Liver (tissue), 9 donors: ENCODE data around the gene ELOVL3. TPM values are rescaled to one million over a fixed set of nuclear protein-coding genes. Genes with fewer than 3 reads are reported as not detected.
"Not testable (repeated sequence)": the region's sequence is repeated elsewhere in the genome, so short reads cannot be mapped to it uniquely, and the experiment has no call there.

Experiments used
- DNase-seq: peaks from one replicate; pipeline ENCODE4 v3.0.0-alpha.2; 2017; ENCODE audit warnings: low spot score
- H3K27ac ChIP-seq, 2 donors: one replicate each; pipeline ENCODE4 v1.7.0; 2013; ENCODE audit warnings: inconsistent platforms in 2 of 2, low read length in 2 of 2, control low read depth in 1 of 2, low read depth in 1 of 2, mild to moderate bottlenecking in 1 of 2
- H3K27me3 ChIP-seq, 4 donors: one replicate each; pipeline versions ENCODE4 v1.6.1 to v1.7.0; 2013; ENCODE audit warnings: low read length in 3 of 4, inconsistent platforms in 1 of 4, mild to moderate bottlenecking in 1 of 4, moderate library complexity in 1 of 4; ENCODE audit not compliant: control insufficient read depth in 4 of 4, insufficient read depth in 4 of 4
- H3K36me3 ChIP-seq, 4 donors: one replicate each; pipeline versions ENCODE4 v1.6.1 to v1.7.0; 2013; ENCODE audit warnings: low read length in 3 of 4, mild to moderate bottlenecking in 3 of 4, low read depth in 1 of 4, moderate library complexity in 1 of 4; ENCODE audit not compliant: control insufficient read depth in 4 of 4, insufficient read depth in 3 of 4
- H3K4me1 ChIP-seq, 4 donors: one replicate each; pipeline versions ENCODE4 v1.6.1 to v1.7.0; 2013; ENCODE audit warnings: low read length in 3 of 4, mild to moderate bottlenecking in 3 of 4, moderate library complexity in 1 of 4; ENCODE audit not compliant: control insufficient read depth in 4 of 4, insufficient read depth in 4 of 4
- H3K4me3 ChIP-seq, 3 donors: one replicate each; pipeline versions ENCODE4 v1.6.1 to v1.7.0; 2013; ENCODE audit warnings: low read length in 3 of 3, control low read depth in 1 of 3, low read depth in 1 of 3, mild to moderate bottlenecking in 1 of 3
- H3K9ac ChIP-seq, 2 donors: one replicate each; pipeline ENCODE4 v1.7.0; 2013; ENCODE audit warnings: low read length in 2 of 2, mild to moderate bottlenecking in 2 of 2, moderate library complexity in 2 of 2, control low read depth in 1 of 2, low read depth in 1 of 2
- H3K9me3 ChIP-seq, 4 donors: one replicate each; pipeline versions ENCODE4 v1.6.1 to v1.7.0; 2013; ENCODE audit warnings: low read length in 3 of 4; ENCODE audit not compliant: control insufficient read depth in 4 of 4
- EGR1 ChIP-seq, 2 donors: IDR thresholded peaks; 2 replicates each; pipeline ENCODE4 v1.6.1; 2016 to 2018; ENCODE audit warnings: antibody characterized with exemption in 2 of 2, low read depth in 2 of 2
- FOXA1 ChIP-seq: IDR thresholded peaks from 2 replicates; pipeline ENCODE4 v1.6.1; 2016; ENCODE audit warnings: antibody characterized with exemption
- FOXA2 ChIP-seq: IDR thresholded peaks from 2 replicates; pipeline ENCODE4 v1.6.1; 2016; ENCODE audit warnings: antibody characterized with exemption
- GABPA ChIP-seq, 2 donors: IDR thresholded peaks in 1 of 2; conservative IDR thresholded peaks in 1 of 2; 2 replicates each; pipeline ENCODE4 v1.6.1; 2016; ENCODE audit warnings: antibody characterized with exemption in 2 of 2, mild to moderate bottlenecking in 1 of 2, moderate library complexity in 1 of 2
- HNF4A ChIP-seq, 2 donors: conservative IDR thresholded peaks; 2 replicates each; pipeline ENCODE4 v1.6.1; 2016; ENCODE audit warnings: antibody characterized with exemption in 2 of 2, mild to moderate bottlenecking in 2 of 2
- HNF4G ChIP-seq: IDR thresholded peaks from 2 replicates; pipeline ENCODE4 v1.6.1; 2016; ENCODE audit warnings: antibody characterized with exemption
- JUND ChIP-seq, 2 donors: IDR thresholded peaks; 2 replicates each; pipeline ENCODE4 v1.6.1; 2016; ENCODE audit warnings: antibody characterized with exemption in 2 of 2
- NR2F2 ChIP-seq: IDR thresholded peaks from 2 replicates; pipeline ENCODE4 v1.6.1; 2016; ENCODE audit warnings: antibody characterized with exemption
- RAD21 ChIP-seq, 2 donors: IDR thresholded peaks; 2 replicates each; pipeline ENCODE4 v1.6.1; 2016; ENCODE audit warnings: antibody characterized with exemption in 2 of 2, mild to moderate bottlenecking in 2 of 2
- RXRA ChIP-seq, 2 donors: IDR thresholded peaks; 2 replicates each; pipeline ENCODE4 v1.6.1; 2017 to 2018; ENCODE audit warnings: antibody characterized with exemption in 2 of 2, mild to moderate bottlenecking in 1 of 2
- SP1 ChIP-seq: IDR thresholded peaks from 2 replicates; pipeline ENCODE4 v1.6.1; 2018; ENCODE audit warnings: antibody characterized with exemption, mild to moderate bottlenecking
- TAF1 ChIP-seq: conservative IDR thresholded peaks from 2 replicates; pipeline ENCODE4 v1.6.1; 2016; ENCODE audit warnings: antibody characterized with exemption, mild to moderate bottlenecking
- YY1 ChIP-seq: IDR thresholded peaks from 2 replicates; pipeline ENCODE4 v1.6.1; 2016; ENCODE audit warnings: antibody characterized with exemption, mild to moderate bottlenecking
- WGBS: extraction: QIAGEN DNeasy Blood & Tissue Kit; methylation state at CpG from one replicate; pipeline ENCODE4 v1.1.7; 2013; 5-methylcytosine and 5-hydroxymethylcytosine counted together
- polyA plus RNA-seq, 2 donors: library from polyadenylated mRNA; stranded (reverse) in 1 of 2; unstranded in 1 of 2; fragments of 200-250 nt in 1 of 2; fragments of >200 nt in 1 of 2; fragmentation: Nextera tagmentation in 1 of 2; extraction: Ambion mirVana in 1 of 2; gene quantifications; one replicate each; pipeline versions ENCODE4 v1.2.1 to v1.2.3, GENCODE V29; 2013 to 2015
- total RNA-seq, 2 donors: library from RNA; depleted of rRNA; stranded (reverse); fragments of >200 nt; gene quantifications; one replicate each; pipeline ENCODE4 v1.2.3, GENCODE V29; 2014
- TF ChIP-seq, protein P1 (sequence below): IDR thresholded peaks from 2 replicates; pipeline ENCODE4 v1.6.1; 2016; ENCODE audit warnings: antibody characterized with exemption, mild to moderate bottlenecking
- TF ChIP-seq, protein P2 (sequence below): IDR thresholded peaks from 2 replicates; pipeline ENCODE4 v1.6.1; 2016; ENCODE audit warnings: antibody characterized with exemption
- TF ChIP-seq, protein P3 (sequence below): fragments of 150-350 bp; IDR thresholded peaks from 2 replicates; pipeline ENCODE4 v1.5.1; 2017; ENCODE audit warnings: improper control_type of control experiment, low read depth, low read length; ENCODE audit not compliant: missing input control
- TF ChIP-seq, protein P4 (sequence below): IDR thresholded peaks from 2 replicates; pipeline ENCODE4 v1.6.1; 2016; ENCODE audit warnings: antibody characterized with exemption
- TF ChIP-seq, protein P5 (sequence below): IDR thresholded peaks from 2 replicates; pipeline ENCODE4 v1.6.1; 2016; ENCODE audit warnings: antibody characterized with exemption
- donor health status: healthy.
- donor health status: healthy.
- donor health status: healthy.
- donor health status: healthy.
- donor health status: healthy.

Gene ELOVL3
- total and polyA plus RNA-seq, 4 donors: 0.42 TPM; not detected in 3

DNA sequence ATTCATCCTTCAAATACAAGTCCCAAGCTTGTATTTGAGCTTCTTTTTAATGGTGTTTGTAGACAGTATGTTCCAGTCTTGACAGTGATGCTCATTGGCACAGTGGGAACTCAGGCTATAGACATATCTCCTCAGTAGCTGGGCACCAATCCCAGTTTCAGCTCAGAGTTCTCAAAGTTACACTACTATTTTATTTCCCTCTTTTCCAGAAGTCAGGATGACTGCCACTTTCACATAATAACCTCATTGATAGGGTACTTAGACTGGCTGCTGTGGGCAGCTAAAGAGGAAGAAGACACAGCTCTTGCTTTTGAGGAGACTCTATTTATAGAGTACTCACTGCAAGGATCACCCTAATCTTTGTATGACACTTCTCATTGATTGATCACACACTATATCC lies 21.6 kb downstream of the ELOVL3 start:
- no peaks in the 10 kb centered on the region for H3K9me3 ChIP-seq
- DNase-seq: no peak
- TF ChIP-seq YY1: no peak
- TF ChIP-seq RAD21 (IDR thresholded peaks at IDR 0.05): no peak
- TF ChIP-seq, protein P1, sequence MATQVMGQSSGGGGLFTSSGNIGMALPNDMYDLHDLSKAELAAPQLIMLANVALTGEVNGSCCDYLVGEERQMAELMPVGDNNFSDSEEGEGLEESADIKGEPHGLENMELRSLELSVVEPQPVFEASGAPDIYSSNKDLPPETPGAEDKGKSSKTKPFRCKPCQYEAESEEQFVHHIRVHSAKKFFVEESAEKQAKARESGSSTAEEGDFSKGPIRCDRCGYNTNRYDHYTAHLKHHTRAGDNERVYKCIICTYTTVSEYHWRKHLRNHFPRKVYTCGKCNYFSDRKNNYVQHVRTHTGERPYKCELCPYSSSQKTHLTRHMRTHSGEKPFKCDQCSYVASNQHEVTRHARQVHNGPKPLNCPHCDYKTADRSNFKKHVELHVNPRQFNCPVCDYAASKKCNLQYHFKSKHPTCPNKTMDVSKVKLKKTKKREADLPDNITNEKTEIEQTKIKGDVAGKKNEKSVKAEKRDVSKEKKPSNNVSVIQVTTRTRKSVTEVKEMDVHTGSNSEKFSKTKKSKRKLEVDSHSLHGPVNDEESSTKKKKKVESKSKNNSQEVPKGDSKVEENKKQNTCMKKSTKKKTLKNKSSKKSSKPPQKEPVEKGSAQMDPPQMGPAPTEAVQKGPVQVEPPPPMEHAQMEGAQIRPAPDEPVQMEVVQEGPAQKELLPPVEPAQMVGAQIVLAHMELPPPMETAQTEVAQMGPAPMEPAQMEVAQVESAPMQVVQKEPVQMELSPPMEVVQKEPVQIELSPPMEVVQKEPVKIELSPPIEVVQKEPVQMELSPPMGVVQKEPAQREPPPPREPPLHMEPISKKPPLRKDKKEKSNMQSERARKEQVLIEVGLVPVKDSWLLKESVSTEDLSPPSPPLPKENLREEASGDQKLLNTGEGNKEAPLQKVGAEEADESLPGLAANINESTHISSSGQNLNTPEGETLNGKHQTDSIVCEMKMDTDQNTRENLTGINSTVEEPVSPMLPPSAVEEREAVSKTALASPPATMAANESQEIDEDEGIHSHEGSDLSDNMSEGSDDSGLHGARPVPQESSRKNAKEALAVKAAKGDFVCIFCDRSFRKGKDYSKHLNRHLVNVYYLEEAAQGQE: no peak
- TF ChIP-seq TAF1: no peak
- TF ChIP-seq JUND (IDR thresholded peaks at IDR 0.05): no peak
- no peak for TF ChIP-seq SP1
- TF ChIP-seq, protein P2, sequence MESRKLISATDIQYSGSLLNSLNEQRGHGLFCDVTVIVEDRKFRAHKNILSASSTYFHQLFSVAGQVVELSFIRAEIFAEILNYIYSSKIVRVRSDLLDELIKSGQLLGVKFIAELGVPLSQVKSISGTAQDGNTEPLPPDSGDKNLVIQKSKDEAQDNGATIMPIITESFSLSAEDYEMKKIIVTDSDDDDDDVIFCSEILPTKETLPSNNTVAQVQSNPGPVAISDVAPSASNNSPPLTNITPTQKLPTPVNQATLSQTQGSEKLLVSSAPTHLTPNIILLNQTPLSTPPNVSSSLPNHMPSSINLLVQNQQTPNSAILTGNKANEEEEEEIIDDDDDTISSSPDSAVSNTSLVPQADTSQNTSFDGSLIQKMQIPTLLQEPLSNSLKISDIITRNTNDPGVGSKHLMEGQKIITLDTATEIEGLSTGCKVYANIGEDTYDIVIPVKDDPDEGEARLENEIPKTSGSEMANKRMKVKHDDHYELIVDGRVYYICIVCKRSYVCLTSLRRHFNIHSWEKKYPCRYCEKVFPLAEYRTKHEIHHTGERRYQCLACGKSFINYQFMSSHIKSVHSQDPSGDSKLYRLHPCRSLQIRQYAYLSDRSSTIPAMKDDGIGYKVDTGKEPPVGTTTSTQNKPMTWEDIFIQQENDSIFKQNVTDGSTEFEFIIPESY: no peak
- TF ChIP-seq FOXA2: no peak
- no peak for TF ChIP-seq FOXA1
- TF ChIP-seq, protein P3, sequence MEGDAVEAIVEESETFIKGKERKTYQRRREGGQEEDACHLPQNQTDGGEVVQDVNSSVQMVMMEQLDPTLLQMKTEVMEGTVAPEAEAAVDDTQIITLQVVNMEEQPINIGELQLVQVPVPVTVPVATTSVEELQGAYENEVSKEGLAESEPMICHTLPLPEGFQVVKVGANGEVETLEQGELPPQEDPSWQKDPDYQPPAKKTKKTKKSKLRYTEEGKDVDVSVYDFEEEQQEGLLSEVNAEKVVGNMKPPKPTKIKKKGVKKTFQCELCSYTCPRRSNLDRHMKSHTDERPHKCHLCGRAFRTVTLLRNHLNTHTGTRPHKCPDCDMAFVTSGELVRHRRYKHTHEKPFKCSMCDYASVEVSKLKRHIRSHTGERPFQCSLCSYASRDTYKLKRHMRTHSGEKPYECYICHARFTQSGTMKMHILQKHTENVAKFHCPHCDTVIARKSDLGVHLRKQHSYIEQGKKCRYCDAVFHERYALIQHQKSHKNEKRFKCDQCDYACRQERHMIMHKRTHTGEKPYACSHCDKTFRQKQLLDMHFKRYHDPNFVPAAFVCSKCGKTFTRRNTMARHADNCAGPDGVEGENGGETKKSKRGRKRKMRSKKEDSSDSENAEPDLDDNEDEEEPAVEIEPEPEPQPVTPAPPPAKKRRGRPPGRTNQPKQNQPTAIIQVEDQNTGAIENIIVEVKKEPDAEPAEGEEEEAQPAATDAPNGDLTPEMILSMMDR: no peak
- no peak for TF ChIP-seq HNF4G
- TF ChIP-seq, protein P4, sequence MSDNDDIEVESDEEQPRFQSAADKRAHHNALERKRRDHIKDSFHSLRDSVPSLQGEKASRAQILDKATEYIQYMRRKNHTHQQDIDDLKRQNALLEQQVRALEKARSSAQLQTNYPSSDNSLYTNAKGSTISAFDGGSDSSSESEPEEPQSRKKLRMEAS: no peak
- no peak for TF ChIP-seq HNF4A (conservative IDR thresholded peaks at IDR 0.05)
- TF ChIP-seq, protein P5, sequence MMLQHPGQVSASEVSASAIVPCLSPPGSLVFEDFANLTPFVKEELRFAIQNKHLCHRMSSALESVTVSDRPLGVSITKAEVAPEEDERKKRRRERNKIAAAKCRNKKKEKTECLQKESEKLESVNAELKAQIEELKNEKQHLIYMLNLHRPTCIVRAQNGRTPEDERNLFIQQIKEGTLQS: no peak
- no peak for TF ChIP-seq NR2F2
- TF ChIP-seq RXRA (IDR thresholded peaks at IDR 0.05): no peak
- no peak for TF ChIP-seq GABPA (IDR thresholded peaks at IDR 0.05 in 1 of 2, conservative IDR thresholded peaks at IDR 0.05 in 1 of 2)
- TF ChIP-seq EGR1 (IDR thresholded peaks at IDR 0.05; ENCODE audit: low read depth in 2 of 2): no peak
- peaks cover 0 to 2% (median 0%) of the 10 kb centered on the region in 4 donors for H3K36me3 ChIP-seq
- peaks cover 4 to 32% (median 30%) of the 10 kb centered on the region in 4 donors for H3K4me1 ChIP-seq
- H3K4me3 ChIP-seq: no peak overlapping the region
- no peak overlapping the region for H3K9ac ChIP-seq
- no peak overlapping the region for H3K27ac ChIP-seq
- no peaks in the 10 kb centered on the region for H3K27me3 ChIP-seq

DNA sequence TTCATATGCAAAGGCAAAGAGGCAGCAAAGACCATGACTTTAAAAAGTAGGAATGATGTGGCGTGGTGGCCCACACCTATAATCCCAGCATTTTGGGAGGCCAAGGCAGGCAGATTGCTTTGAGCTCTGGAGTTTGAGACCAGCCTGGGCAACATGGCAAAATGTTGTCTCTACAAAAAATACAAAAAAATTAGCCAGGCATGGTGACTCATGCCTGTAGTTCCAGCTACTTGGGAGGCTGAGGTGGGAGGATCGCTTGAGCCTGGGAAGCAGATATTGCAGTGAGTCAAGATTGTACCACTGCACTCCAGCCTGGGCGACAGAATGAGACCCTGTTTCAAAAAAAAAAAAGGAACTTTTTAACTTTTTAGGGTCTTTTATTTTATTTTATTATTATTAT lies 26.4 kb downstream of the ELOVL3 start:
- WGBS: 95% methylated on average over 3 of the region's 3 CpGs
- not testable (repeated sequence) for DNase-seq, H3K36me3 ChIP-seq, H3K27me3 ChIP-seq, H3K9ac ChIP-seq, H3K4me3 ChIP-seq, H3K27ac ChIP-seq, H3K9me3 ChIP-seq
- peaks cover 4 to 13% (median 11%) of the 10 kb centered on the region in 4 donors for H3K4me1 ChIP-seq
